HepG2 (cell line): Measurements from ENCODE around the gene PML. TPM values are rescaled to one million over a fixed set of nuclear protein-coding genes. Genes with fewer than 3 reads are reported as not detected.

Experiments used
- AKAP8 ChIP-seq: sonication (generic); formaldehyde crosslinking; IDR thresholded peaks from 2 replicates; pipeline ENCODE4 v1.5.1; 2020; ENCODE audit warnings: mild to moderate bottlenecking, missing genetic modification reagents
- CBFB ChIP-seq: sonication (generic); formaldehyde crosslinking; IDR thresholded peaks from 2 replicates; pipeline ENCODE4 v1.4.0; 2020; ENCODE audit warnings: missing genetic modification reagents
- DPF2 ChIP-seq: sonication (generic); formaldehyde crosslinking; IDR thresholded peaks from 2 replicates; pipeline ENCODE4 v1.4.0; 2020; ENCODE audit warnings: mild to moderate bottlenecking, low read depth, missing genetic modification reagents, borderline replicate concordance
- FOXA1 ChIP-seq, 2 experiments: fragments of 450-650 bp in 1 of 2; sonication (generic) in 1 of 2; formaldehyde crosslinking in 1 of 2; IDR thresholded peaks; 2 replicates each; pipeline versions ENCODE4 v1.4.0 to v1.6.1; 2016 to 2020; ENCODE audit warnings: missing genetic modification reagents in 1 of 2
- FOXK1 ChIP-seq: sonication (generic); formaldehyde crosslinking; IDR thresholded peaks from 2 replicates; pipeline ENCODE4 v1.4.0; 2020; ENCODE audit warnings: low read depth, missing genetic modification reagents, borderline replicate concordance
- GABPB1 ChIP-seq: IDR thresholded peaks from 2 replicates; pipeline ENCODE4 v1.6.1; 2016; ENCODE audit warnings: mild to moderate bottlenecking, missing genetic modification reagents, moderate library complexity, missing compliant biosample characterization
- HDAC6 ChIP-seq: fragments of 200-600 bp; sonication (generic); IDR thresholded peaks from 2 replicates; pipeline ENCODE4 v1.7.0; 2017; ENCODE audit warnings: mild to moderate bottlenecking, antibody characterized with exemption, low read length, low read depth
- HIVEP1 ChIP-seq: sonication (generic); formaldehyde crosslinking; IDR thresholded peaks from 2 replicates; pipeline ENCODE4 v1.4.0; 2020; ENCODE audit warnings: mild to moderate bottlenecking, missing genetic modification reagents
- HNRNPK ChIP-seq: fragments of 200-400 bp; formaldehyde crosslinking; IDR thresholded peaks from 2 replicates; pipeline ENCODE4 v1.6.1; 2018; ENCODE audit warnings: low read length, low read depth, moderate library complexity, mild to moderate bottlenecking; ENCODE audit not compliant: poor library complexity, severe bottlenecking
- KLF6 ChIP-seq: IDR thresholded peaks from 2 replicates; pipeline ENCODE4 v1.8.0; 2016; ENCODE audit warnings: missing biosample characterization, missing genetic modification reagents
- NAIF1 ChIP-seq: sonication (generic); formaldehyde crosslinking; IDR thresholded peaks from 2 replicates; pipeline ENCODE4 v1.5.0; 2020; ENCODE audit warnings: mild to moderate bottlenecking, missing genetic modification reagents, borderline replicate concordance
- PHB2 ChIP-seq: fragments of 450-650 bp; IDR thresholded peaks from 2 replicates; pipeline ENCODE4 v1.6.1; 2018; ENCODE audit not compliant: partially characterized antibody
- TAF15 ChIP-seq: fragments of 200-400 bp; formaldehyde crosslinking; IDR thresholded peaks from one replicate; pipeline ENCODE4 v1.6.1; 2018; ENCODE audit warnings: mild to moderate bottlenecking, low read depth, low read length; ENCODE audit not compliant: poor library complexity, severe bottlenecking
- ZFP36L1 ChIP-seq: sonication (generic); formaldehyde crosslinking; IDR thresholded peaks from 2 replicates; pipeline ENCODE4 v1.8.0; 2022; ENCODE audit warnings: mild to moderate bottlenecking, missing genetic modification reagents, moderate library complexity
- ZFP36L2 ChIP-seq: sonication (generic); formaldehyde crosslinking; IDR thresholded peaks from 2 replicates; pipeline ENCODE4 v1.4.0; 2020; ENCODE audit warnings: missing genetic modification reagents
- ZFP90 ChIP-seq: sonication (generic); formaldehyde crosslinking; IDR thresholded peaks from 2 replicates; pipeline ENCODE4 v1.8.0; 2022; ENCODE audit warnings: missing genetic modification reagents, mild to moderate bottlenecking, inconsistent platforms, borderline replicate concordance
- ZNF430 ChIP-seq: sonication (generic); formaldehyde crosslinking; IDR thresholded peaks from 2 replicates; pipeline ENCODE4 v1.9.0; 2021; ENCODE audit warnings: mild to moderate bottlenecking, missing genetic modification reagents
- ZNF432 ChIP-seq: sonication (generic); formaldehyde crosslinking; IDR thresholded peaks from 2 replicates; pipeline ENCODE4 v1.5.0; 2020; ENCODE audit warnings: missing genetic modification reagents, mild to moderate bottlenecking, borderline replicate concordance
- ZSCAN25 ChIP-seq: sonication (generic); formaldehyde crosslinking; IDR thresholded peaks from 2 replicates; pipeline ENCODE4 v1.8.0; 2022; ENCODE audit warnings: mild to moderate bottlenecking, missing genetic modification reagents
- polyA plus RNA-seq, 8 experiments: library from polyadenylated mRNA; depleted of rRNA in 3 of 8; stranded (reverse) in 7 of 8; unstranded in 1 of 8; fragments of >200 nt; fragmentation: Illumina TruSeq in 4 of 8; extraction: Trizol in 4 of 8; gene quantifications; 2 replicates each; pipeline versions ENCODE4 v1.2.1 to v1.2.3, GENCODE V29; 2011 to 2016; ENCODE audit warnings: low read depth in 4 of 8, missing spikeins in 1 of 8, mixed read lengths in 1 of 8; ENCODE audit not compliant: insufficient read depth in 1 of 8
- total RNA-seq, 5 experiments: library from RNA; depleted of rRNA; stranded (reverse); fragments of >200 nt; fragmentation: Illumina TruSeq; extraction: Trizol; gene quantifications; 2 replicates each; pipeline ENCODE4 v1.2.3, GENCODE V29; 2016; ENCODE audit warnings: low read depth in 1 of 5
- TF ChIP-seq, protein P1 (sequence below): fragments of 450-650 bp; IDR thresholded peaks from 2 replicates; pipeline ENCODE4 v1.6.1; 2016
- TF ChIP-seq, protein P2 (sequence below): sonication (generic); formaldehyde crosslinking; IDR thresholded peaks from 2 replicates; pipeline ENCODE4 v1.4.0; 2020; ENCODE audit warnings: missing genetic modification reagents, mild to moderate bottlenecking, borderline replicate concordance
- TF ChIP-seq, protein P3 (sequence below): sonication (generic); formaldehyde crosslinking; IDR thresholded peaks from 2 replicates; pipeline ENCODE4 v1.4.0; 2020; ENCODE audit warnings: missing genetic modification reagents

The PML gene
- total and polyA plus RNA-seq, 2 of the 13 experiments (the other 11 are each of a cell fraction or from before 2014, with no cell fraction given) = 2.9 to 3.9 TPM

DNA sequence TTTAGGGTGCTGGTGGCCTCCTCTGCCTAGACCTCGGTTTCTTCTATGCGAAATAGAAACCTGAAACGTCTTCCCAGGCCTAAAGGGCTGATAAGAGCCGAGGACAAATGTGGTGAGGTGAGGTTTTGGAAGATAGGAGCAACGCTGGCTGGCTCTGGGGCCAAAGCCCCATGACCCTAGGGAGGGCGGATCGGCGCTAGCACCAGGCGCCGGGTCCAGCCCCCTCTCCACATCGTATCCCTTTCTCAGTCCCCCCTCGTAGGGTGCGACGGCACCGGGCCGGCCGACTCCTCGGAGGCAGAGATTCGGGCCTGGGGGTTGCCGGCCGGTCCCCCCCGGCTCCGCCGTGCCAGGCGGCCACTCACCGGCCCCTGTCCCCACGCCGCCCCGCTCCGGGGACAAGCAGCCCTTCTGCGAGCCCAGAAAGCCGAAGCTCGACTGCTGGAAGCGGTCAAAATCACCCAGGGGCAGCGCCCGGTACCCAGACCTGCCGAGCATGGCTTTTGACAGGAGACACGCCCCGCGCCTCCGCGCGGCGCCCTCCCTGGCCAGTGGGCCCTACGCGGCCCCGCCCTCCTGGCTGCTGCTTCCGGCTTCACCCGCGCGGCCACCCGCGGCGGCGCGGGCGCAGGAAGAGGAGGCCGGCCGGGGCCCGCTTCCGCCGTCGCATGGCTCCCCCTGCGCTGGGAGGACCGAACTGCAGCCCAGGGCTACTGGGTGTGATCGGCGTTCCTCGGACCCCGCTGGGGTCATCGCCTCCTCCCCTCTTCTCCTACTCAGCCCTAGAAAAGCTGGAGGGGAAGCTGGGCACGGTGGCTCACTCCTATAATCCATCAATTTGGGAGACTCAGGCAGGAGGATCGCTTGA lies 2.6 kb upstream of the PML start, which contains the start of gene STOML1 (continued):
- TF ChIP-seq PHB2 (no peak), KLF6 (CRISPR knock-in tag) (peak; percentile 65; the same call in 1 of the 2 replicates), ZNF430 (CRISPR knock-in tag) (no peak), FOXA1 (IDR thresholded peaks at IDR 0.05) (no peak), FOXA1 (CRISPR knock-in tag; IDR thresholded peaks at IDR 0.05) (no peak), GABPB1 (CRISPR knock-in tag) (peak; percentile 94), AKAP8 (CRISPR knock-in tag) (no peak), ZFP36L1 (CRISPR knock-in tag) (no peak), ZSCAN25 (CRISPR knock-in tag) (peak; percentile 45; the same call in 1 of the 2 replicates), CBFB (no peak; the same call in 1 of the 2 replicates), NAIF1 (CRISPR knock-in tag) (no peak), ZFP36L2 (CRISPR knock-in tag) (no peak), ZNF432 (CRISPR knock-in tag) (no peak), FOXK1 (CRISPR knock-in tag) (no peak), HIVEP1 (no peak), TAF15 (no peak), HDAC6 (no peak), DPF2 (CRISPR knock-in tag) (no peak), HNRNPK (peak; percentile 49), ZFP90 (CRISPR knock-in tag) (no peak)
- TF ChIP-seq, protein P1, sequence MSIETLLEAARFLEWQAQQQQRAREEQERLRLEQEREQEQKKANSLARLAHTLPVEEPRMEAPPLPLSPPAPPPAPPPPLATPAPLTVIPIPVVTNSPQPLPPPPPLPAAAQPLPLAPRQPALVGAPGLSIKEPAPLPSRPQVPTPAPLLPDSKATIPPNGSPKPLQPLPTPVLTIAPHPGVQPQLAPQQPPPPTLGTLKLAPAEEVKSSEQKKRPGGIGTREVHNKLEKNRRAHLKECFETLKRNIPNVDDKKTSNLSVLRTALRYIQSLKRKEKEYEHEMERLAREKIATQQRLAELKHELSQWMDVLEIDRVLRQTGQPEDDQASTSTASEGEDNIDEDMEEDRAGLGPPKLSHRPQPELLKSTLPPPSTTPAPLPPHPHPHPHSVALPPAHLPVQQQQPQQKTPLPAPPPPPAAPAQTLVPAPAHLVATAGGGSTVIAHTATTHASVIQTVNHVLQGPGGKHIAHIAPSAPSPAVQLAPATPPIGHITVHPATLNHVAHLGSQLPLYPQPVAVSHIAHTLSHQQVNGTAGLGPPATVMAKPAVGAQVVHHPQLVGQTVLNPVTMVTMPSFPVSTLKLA = 0 out of 2 replicates have a peak, but pooled peaks have one; percentile 22
- TF ChIP-seq, protein P2, sequence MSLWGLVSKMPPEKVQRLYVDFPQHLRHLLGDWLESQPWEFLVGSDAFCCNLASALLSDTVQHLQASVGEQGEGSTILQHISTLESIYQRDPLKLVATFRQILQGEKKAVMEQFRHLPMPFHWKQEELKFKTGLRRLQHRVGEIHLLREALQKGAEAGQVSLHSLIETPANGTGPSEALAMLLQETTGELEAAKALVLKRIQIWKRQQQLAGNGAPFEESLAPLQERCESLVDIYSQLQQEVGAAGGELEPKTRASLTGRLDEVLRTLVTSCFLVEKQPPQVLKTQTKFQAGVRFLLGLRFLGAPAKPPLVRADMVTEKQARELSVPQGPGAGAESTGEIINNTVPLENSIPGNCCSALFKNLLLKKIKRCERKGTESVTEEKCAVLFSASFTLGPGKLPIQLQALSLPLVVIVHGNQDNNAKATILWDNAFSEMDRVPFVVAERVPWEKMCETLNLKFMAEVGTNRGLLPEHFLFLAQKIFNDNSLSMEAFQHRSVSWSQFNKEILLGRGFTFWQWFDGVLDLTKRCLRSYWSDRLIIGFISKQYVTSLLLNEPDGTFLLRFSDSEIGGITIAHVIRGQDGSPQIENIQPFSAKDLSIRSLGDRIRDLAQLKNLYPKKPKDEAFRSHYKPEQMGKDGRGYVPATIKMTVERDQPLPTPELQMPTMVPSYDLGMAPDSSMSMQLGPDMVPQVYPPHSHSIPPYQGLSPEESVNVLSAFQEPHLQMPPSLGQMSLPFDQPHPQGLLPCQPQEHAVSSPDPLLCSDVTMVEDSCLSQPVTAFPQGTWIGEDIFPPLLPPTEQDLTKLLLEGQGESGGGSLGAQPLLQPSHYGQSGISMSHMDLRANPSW = no peak
- TF ChIP-seq, protein P3, sequence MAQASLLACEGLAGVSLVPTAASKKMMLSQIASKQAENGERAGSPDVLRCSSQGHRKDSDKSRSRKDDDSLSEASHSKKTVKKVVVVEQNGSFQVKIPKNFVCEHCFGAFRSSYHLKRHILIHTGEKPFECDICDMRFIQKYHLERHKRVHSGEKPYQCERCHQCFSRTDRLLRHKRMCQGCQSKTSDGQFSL (CRISPR knock-in tag) = no peak
